H1 (cell line): ENCODE results near the gene GYPC. TPM values are rescaled to one million over a fixed set of nuclear protein-coding genes. Genes with fewer than 3 reads are reported as not detected.
A peak's percentile ranks its signal among the peaks of the same experiment; 100 is the strongest.

ENCODE experiments used
- CTCF ChIA-PET: fragments of 300-600 bp; sonication (Branson Sonifier 250); formaldehyde crosslinking; loops from one replicate; lab custom pipeline; 2021; ENCODE audit not compliant: partially characterized antibody; lab: Charles Lee
- POLR2A ChIA-PET: fragments of 300-600 bp; sonication (Branson Sonifier 250); formaldehyde crosslinking; loops from one replicate; lab custom pipeline; 2021; ENCODE audit warnings: inconsistent platforms; ENCODE audit not compliant: partially characterized antibody; lab: Charles Lee
- DNase-seq, 2 experiments: peaks; one replicate each; pipeline versions ENCODE4 v3.0.0 to v3.0.0-alpha.2; 2010 to 2022; ENCODE audit warnings: low spot score in 2 of 2, low read depth in 1 of 2, mixed read lengths in 1 of 2
- FAIRE-seq: peaks from 2 replicates; lab custom pipeline; 2011; peaks lifted over from hg19 to GRCh38; lab: Jason Lieb, UNC
- H2AFZ ChIP-seq: 2 replicates; pipeline ENCODE4 v1.8.1; 2012; ENCODE audit warnings: low read length, inconsistent platforms
- H2AK5ac ChIP-seq: 2 replicates; pipeline ENCODE4 v1.6.1; 2013; ENCODE audit warnings: low read depth, low read length
- H2BK120ac ChIP-seq: replicated peaks from 2 replicates; pipeline ENCODE3; 2013; ENCODE audit warnings: low read depth, low read length, inconsistent platforms
- H2BK12ac ChIP-seq: 2 replicates; pipeline ENCODE4 v1.6.1; 2013; ENCODE audit warnings: low read depth, low read length
- H2BK15ac ChIP-seq: 2 replicates; pipeline ENCODE4 v1.6.1; 2013; ENCODE audit warnings: low read length
- H2BK20ac ChIP-seq: 2 replicates; pipeline ENCODE4 v1.6.1; 2013; ENCODE audit warnings: low read length
- H2BK5ac ChIP-seq: 2 replicates; pipeline ENCODE4 v1.6.1; 2013; ENCODE audit warnings: low read depth, low read length
- H3K14ac ChIP-seq: 2 replicates; pipeline ENCODE4 v1.6.1; 2013; ENCODE audit warnings: inconsistent platforms; ENCODE audit not compliant: insufficient read length
- H3K18ac ChIP-seq: 2 replicates; pipeline ENCODE4 v1.6.1; 2013; ENCODE audit warnings: low read length; ENCODE audit errors: extremely low read depth
- H3K23ac ChIP-seq: 2 replicates; pipeline ENCODE4 v1.6.1; 2013; ENCODE audit warnings: inconsistent platforms; ENCODE audit not compliant: insufficient read length
- H3K23me2 ChIP-seq: 2 replicates; pipeline ENCODE4 v1.6.1; 2013; ENCODE audit warnings: low read depth, low read length
- H3K27ac ChIP-seq: 2 replicates; pipeline ENCODE4 v1.6.1; 2011; ENCODE audit warnings: low read depth, low read length, inconsistent platforms
- H3K27me3 ChIP-seq, 4 experiments: replicated peaks in 1 of 4; 1 replicate in 1 of 4; 2 replicates in 3 of 4; pipeline versions ENCODE4 v1.6.1 to v1.8.1; 2011 to 2013; ENCODE audit warnings: low read length in 3 of 4, mild to moderate bottlenecking in 3 of 4, inconsistent platforms in 2 of 4, mixed read lengths in 2 of 4, moderate library complexity in 1 of 4; ENCODE audit not compliant: control insufficient read depth in 3 of 4, insufficient read depth in 3 of 4; ENCODE audit errors: extremely low read depth in 1 of 4
- H3K36me3 ChIP-seq, 4 experiments: 2 replicates each; pipeline versions ENCODE4 v1.6.1 to v1.8.1; 2011 to 2013; ENCODE audit warnings: mild to moderate bottlenecking in 4 of 4, low read length in 3 of 4, moderate library complexity in 2 of 4, control low read depth in 1 of 4, inconsistent platforms in 1 of 4; ENCODE audit not compliant: insufficient read depth in 4 of 4, control insufficient read depth in 2 of 4
- H3K4ac ChIP-seq: replicated peaks from 2 replicates; pipeline ENCODE3; 2013; ENCODE audit warnings: low read length, low read depth, mixed read lengths, inconsistent platforms; ENCODE audit not compliant: insufficient read length
- H3K4me1 ChIP-seq, 4 experiments: replicated peaks in 1 of 4; 1 replicate in 1 of 4; 2 replicates in 3 of 4; pipeline versions ENCODE4 v1.6.1 to v1.8.1; 2011 to 2013; ENCODE audit warnings: low read length in 3 of 4, inconsistent platforms in 2 of 4, mixed read lengths in 1 of 4; ENCODE audit not compliant: insufficient read depth in 4 of 4, control insufficient read depth in 3 of 4
- H3K4me2 ChIP-seq, 2 experiments: 2 replicates each; pipeline versions ENCODE4 v1.6.1 to v1.8.1; 2011 to 2013; ENCODE audit warnings: low read depth in 2 of 2, low read length in 2 of 2, control low read depth in 1 of 2, inconsistent platforms in 1 of 2, mild to moderate bottlenecking in 1 of 2; ENCODE audit not compliant: insufficient read depth in 1 of 2
- H3K4me3 ChIP-seq, 4 experiments: fragments of 200-600, 300-600 bp in 1 of 4; sonication (generic), shearing (Covaris generic), sonication (Bioruptor Twin) in 1 of 4; 2 replicates each; pipeline versions ENCODE4 v1.5.1 to v1.8.1; 2011 to 2016; ENCODE audit warnings: low read length in 4 of 4, low read depth in 3 of 4, control low read depth in 2 of 4, inconsistent platforms in 2 of 4, mild to moderate bottlenecking in 2 of 4, mixed read lengths in 1 of 4, moderate library complexity in 1 of 4; ENCODE audit not compliant: insufficient read depth in 2 of 4; ENCODE audit errors: extremely low read depth in 1 of 4
- H3K56ac ChIP-seq: replicated peaks from 2 replicates; pipeline ENCODE3; 2013; ENCODE audit warnings: low read depth, mild to moderate bottlenecking, mixed read lengths, low read length, inconsistent platforms; ENCODE audit not compliant: insufficient read length
- H3K79me1 ChIP-seq: 2 replicates; pipeline ENCODE4 v1.6.1; 2013; ENCODE audit warnings: low read depth, low read length, control low read depth
- H3K79me2 ChIP-seq, 2 experiments: 2 replicates each; pipeline versions ENCODE4 v1.6.1 to v1.8.1; 2012 to 2013; ENCODE audit warnings: low read length in 2 of 2, mild to moderate bottlenecking in 2 of 2, inconsistent platforms in 1 of 2; ENCODE audit not compliant: insufficient read depth in 2 of 2, control insufficient read depth in 1 of 2
- H3K9ac ChIP-seq, 4 experiments: replicated peaks in 1 of 4; 1 replicate in 1 of 4; 2 replicates in 3 of 4; pipeline versions ENCODE4 v1.6.1 to v1.8.1; 2011 to 2013; ENCODE audit warnings: low read depth in 3 of 4, low read length in 3 of 4, control low read depth in 2 of 4, mild to moderate bottlenecking in 2 of 4, moderate library complexity in 2 of 4, inconsistent platforms in 1 of 4; ENCODE audit errors: extremely low read depth in 1 of 4
- H3K9me3 ChIP-seq, 2 experiments: 2 replicates each; pipeline versions ENCODE4 v1.6.1 to v1.8.1; 2012 to 2013; ENCODE audit warnings: mild to moderate bottlenecking in 2 of 2, moderate library complexity in 2 of 2, control low read depth in 1 of 2, inconsistent platforms in 1 of 2, low read depth in 1 of 2, low read length in 1 of 2, mixed read lengths in 1 of 2; ENCODE audit not compliant: insufficient read depth in 2 of 2
- H4K20me1 ChIP-seq, 2 experiments: replicated peaks in 1 of 2; 2 replicates each; pipeline versions ENCODE3 to v1.8.1; 2011 to 2013; ENCODE audit warnings: inconsistent platforms in 2 of 2, low read length in 2 of 2, mild to moderate bottlenecking in 1 of 2; ENCODE audit not compliant: insufficient read depth in 2 of 2, control insufficient read depth in 1 of 2
- H4K5ac ChIP-seq: 2 replicates; pipeline ENCODE4 v1.6.1; 2013; ENCODE audit warnings: low read length, low read depth, mixed read lengths, inconsistent platforms; ENCODE audit not compliant: insufficient read length
- H4K8ac ChIP-seq: 2 replicates; pipeline ENCODE4 v1.8.0; 2013; ENCODE audit warnings: mild to moderate bottlenecking, moderate library complexity, low read length, inconsistent platforms; ENCODE audit not compliant: insufficient read depth; ENCODE audit errors: extremely low read depth
- H4K91ac ChIP-seq: replicated peaks from 2 replicates; pipeline ENCODE3; 2013; ENCODE audit warnings: low read length, mixed read lengths, inconsistent platforms; ENCODE audit not compliant: insufficient read length
- BCL11A ChIP-seq, 2 experiments: IDR thresholded peaks; one replicate each; pipeline ENCODE4 v1.6.1; 2011; ENCODE audit warnings: low read depth in 2 of 2, low read length in 2 of 2, mild to moderate bottlenecking in 2 of 2
- CREB1 ChIP-seq: IDR thresholded peaks from 2 replicates; pipeline ENCODE4 v1.6.1; 2012; ENCODE audit warnings: inconsistent platforms
- E2F6 ChIP-seq: IDR thresholded peaks from 2 replicates; pipeline ENCODE4 v1.6.1; 2012; ENCODE audit warnings: inconsistent platforms
- EGR1 ChIP-seq: IDR thresholded peaks from 2 replicates; pipeline ENCODE4 v1.6.1; 2011; ENCODE audit warnings: low read depth, low read length, borderline replicate concordance
- EP300 ChIP-seq, 2 experiments: IDR thresholded peaks; 1 replicate in 1 of 2; 2 replicates in 1 of 2; pipeline ENCODE4 v1.6.1; 2011 to 2012; ENCODE audit warnings: low read depth in 2 of 2, low read length in 2 of 2, mild to moderate bottlenecking in 2 of 2, borderline replicate concordance in 1 of 2, inconsistent platforms in 1 of 2, moderate library complexity in 1 of 2
- EZH2 ChIP-seq: fragments of 200-600 bp; sonication (generic); IDR thresholded peaks from 2 replicates; pipeline ENCODE4 v1.7.1; 2012; ENCODE audit warnings: low read depth, mild to moderate bottlenecking, moderate library complexity, low read length, inconsistent platforms; ENCODE audit not compliant: severe bottlenecking
- JUN ChIP-seq: IDR thresholded peaks from 2 replicates; pipeline ENCODE4 v1.6.1; 2011; ENCODE audit warnings: low read depth, mild to moderate bottlenecking, improper control_type of control experiment, low read length
- PHF8 ChIP-seq: fragments of 200-600 bp; sonication (generic); conservative IDR thresholded peaks from 2 replicates; pipeline ENCODE4 v1.7.1; 2012; ENCODE audit warnings: low read depth, mild to moderate bottlenecking, inconsistent platforms, low read length, moderate library complexity
- SP1 ChIP-seq: IDR thresholded peaks from 2 replicates; pipeline ENCODE4 v1.6.1; 2011; ENCODE audit warnings: low read depth, low read length
- SP4 ChIP-seq: IDR thresholded peaks from 2 replicates; pipeline ENCODE4 v1.6.1; 2012; ENCODE audit warnings: low read length, inconsistent platforms
- SUZ12 ChIP-seq: fragments of 200-600 bp; sonication (generic); IDR thresholded peaks from 2 replicates; pipeline ENCODE4 v1.6.1; 2012; ENCODE audit warnings: mild to moderate bottlenecking, inconsistent platforms, low read length, moderate library complexity, mixed read lengths
- TAF7 ChIP-seq: optimal IDR thresholded peaks from 2 replicates; pipeline ENCODE3; 2011; ENCODE audit warnings: low read depth, mild to moderate bottlenecking, inconsistent platforms, low read length, moderate library complexity, borderline replicate concordance
- TEAD4 ChIP-seq: IDR thresholded peaks from 2 replicates; pipeline ENCODE4 v1.6.1; 2012; ENCODE audit warnings: low read depth, low read length, inconsistent platforms, mixed read lengths
- ZNF274 ChIP-seq: IDR thresholded peaks from 2 replicates; pipeline ENCODE4 v1.7.0; 2012; ENCODE audit warnings: low read length, borderline replicate concordance; ENCODE audit errors: extremely low read depth
- WGBS, 2 experiments: shearing (Covaris generic) in 1 of 2; methylation state at CpG; one replicate each; pipeline versions ENCODE4 v1.1.6 to v1.1.7; 2013 to 2015; ENCODE audit warnings: low lambda C conversion rate in 2 of 2, mixed read lengths in 2 of 2, inconsistent platforms in 1 of 2, low coverage in 1 of 2, missing lambda C conversion rate in 1 of 2; ENCODE audit not compliant: insufficient replicate concordance in 2 of 2, insufficient coverage in 1 of 2, insufficient read length in 1 of 2; ENCODE audit errors: extremely low coverage in 1 of 2, missing lambda C conversion rate in 1 of 2; 5-methylcytosine and 5-hydroxymethylcytosine counted together
- polyA plus RNA-seq, 7 experiments: library from polyadenylated mRNA; depleted of rRNA in 3 of 7; stranded (reverse) in 5 of 7; unstranded in 2 of 7; fragments of >200 nt in 5 of 7; fragments of 200-250 nt in 2 of 7; gene quantifications; 1 replicate in 5 of 7; 2 replicates in 1 of 7; 4 replicates in 1 of 7; pipeline versions ENCODE4 v1.2.1 to v1.2.3, GENCODE V29; 2011 to 2013; ENCODE audit warnings: missing spikeins in 2 of 7, mixed read lengths in 2 of 7
- total RNA-seq: library from RNA; stranded (reverse); fragmentation: NEBNext Ultra II Directional; extraction: Animal tissue kit (Norgen Biotek cat#: 25700); gene quantifications from 2 replicates; pipeline ENCODE4 v1.2.1, GENCODE V29; 2021

Gene GYPC
- total and polyA plus RNA-seq, 2 of the 8 experiments (the other 6 are each of a cell fraction or from before 2014, with no cell fraction given): 26.8 to 53.6 TPM

- Histone ChIP-seq H3K4me3 (no peak overlapping the region), H3K27ac (no peak overlapping the region), H3K56ac (no peak overlapping the region), H4K8ac (no peak overlapping the region), H4K91ac (no peak overlapping the region), H3K23ac (no peak overlapping the region), H3K79me1 (no peaks in the 10 kb centered on the region), H3K9me3 (no peaks in the 10 kb centered on the region), H3K36me3 (no peaks in the 10 kb centered on the region), H3K4me1 (no peaks in the 10 kb centered on the region), H3K9ac (no peak overlapping the region), H4K20me1 (no peaks in the 10 kb centered on the region), H3K23me2 (no peaks in the 10 kb centered on the region; the same call in 1 of the 2 replicates), H3K18ac (no peak overlapping the region), H3K79me2 (no peaks in the 10 kb centered on the region), H2BK15ac (no peak overlapping the region), H3K14ac (no peak overlapping the region), H4K5ac (no peak overlapping the region), H2BK20ac (no peak overlapping the region), H2AK5ac (no peak overlapping the region), H3K4ac (no peak overlapping the region), H2AFZ (0 out of 2 replicates have a peak overlapping the region, but pooled peaks have one; percentile 7), H2BK5ac (no peak overlapping the region), H2BK120ac (no peak overlapping the region), H2BK12ac (no peak overlapping the region), H3K4me2 (no peak overlapping the region), H3K27me3 (no peaks in the 10 kb centered on the region)
- FAIRE-seq (no peak), DNase-seq (no peak)
- ChIA-PET POLR2A (no interaction called here), CTCF (interaction anchor here (0.5 to 1.2 kb wide), 3 partner anchors 57 to 192 kb away, joined by 3 to 5 read pairs (median 4); no protein-coding TSS in a partner anchor)
- WGBS, 2 experiments: 94% methylated on average over 4 of the region's 4 CpGs; no CpG with 5 or more reads in 1 of the 2 experiments
- no peak for TF ChIP-seq EZH2
- no peak for TF ChIP-seq ZNF274
- TF ChIP-seq TAF7: no peak
- TF ChIP-seq EGR1: no peak
- TF ChIP-seq CREB1: no peak
- no peak for TF ChIP-seq EP300 (IDR thresholded peaks at IDR 0.05; ENCODE audit: borderline replicate concordance in 1 of 2, low read depth in 2 of 2, low read length in 2 of 2)
- no peak for TF ChIP-seq SUZ12
- TF ChIP-seq SP1: no peak
- TF ChIP-seq BCL11A (IDR thresholded peaks at IDR 0.05; ENCODE audit: low read depth in 2 of 2, low read length in 2 of 2): no peak
- no peak for TF ChIP-seq JUN
- TF ChIP-seq SP4: no peak
- no peak for TF ChIP-seq PHF8
- no peak for TF ChIP-seq E2F6
- TF ChIP-seq TEAD4: no peak
Observed at GRCh38 chr2:126719833-126720351, 63.9 kb downstream of the GYPC start.
